Nephron progenitor cell (in vitro differentiated cells): ENCODE results near the gene ATP6AP1.

ENCODE experiments used
- DNase-seq: peaks from one replicate; pipeline ENCODE4 v3.0.0; 2021
- H3K27ac Mint-ChIP-seq: 2 replicates; pipeline ENCODE4 v1.8.0; 2021; ENCODE audit warnings: mild to moderate bottlenecking, moderate library complexity, mixed read lengths
- H3K27me3 Mint-ChIP-seq: 2 replicates; pipeline ENCODE4 v1.8.0; 2021; ENCODE audit warnings: mild to moderate bottlenecking, low read depth, mixed read lengths; ENCODE audit not compliant: poor library complexity
- H3K36me3 Mint-ChIP-seq: 2 replicates; pipeline ENCODE4 v1.8.0; 2021; ENCODE audit warnings: low read depth, mixed read lengths
- H3K4me1 Mint-ChIP-seq: 2 replicates; pipeline ENCODE4 v1.8.0; 2021; ENCODE audit warnings: mixed read lengths
- H3K4me3 Mint-ChIP-seq: 2 replicates; pipeline ENCODE4 v1.8.0; 2021; ENCODE audit warnings: mild to moderate bottlenecking, moderate library complexity, mixed read lengths
- H3K9me3 Mint-ChIP-seq: 2 replicates; pipeline ENCODE4 v1.8.0; 2021; ENCODE audit warnings: mild to moderate bottlenecking, moderate library complexity, mixed read lengths
- CTCF ChIP-seq: fragments of 200-600 bp; sonication (generic); IDR thresholded peaks from 2 replicates; pipeline ENCODE4 v1.5.0; 2021; ENCODE audit warnings: antibody characterized with exemption

Gene ATP6AP1

GRCh38 chrX:154401045-154401799 lies 27.3 kb upstream of the ATP6AP1 start:
- DNase-seq: no peak
- peaks cover 68% of the 10 kb centered on the region for H3K9me3 Mint-ChIP-seq
- peak overlapping the region; percentile 90 for H3K27ac Mint-ChIP-seq
- peaks cover 19% of the 10 kb centered on the region for H3K4me1 Mint-ChIP-seq
- H3K4me3 Mint-ChIP-seq: peak overlapping the region; percentile 98
- TF ChIP-seq CTCF: no peak
- H3K36me3 Mint-ChIP-seq: peaks cover 27% of the 10 kb centered on the region
- peaks cover 7% of the 10 kb centered on the region for H3K27me3 Mint-ChIP-seq

GRCh38 chrX:154401918-154402621 lies 26.4 kb upstream of the ATP6AP1 start:
- no peak for DNase-seq
- no peak for TF ChIP-seq CTCF
- Mint-ChIP-seq H3K4me3 (no peak overlapping the region), H3K9me3 (peaks cover 69% of the 10 kb centered on the region), H3K36me3 (peaks cover 27% of the 10 kb centered on the region), H3K4me1 (peaks cover 19% of the 10 kb centered on the region), H3K27me3 (peaks cover 7% of the 10 kb centered on the region), H3K27ac (peak overlapping the region; percentile 81)

GRCh38 chrX:154402622-154403127 lies 25.8 kb upstream of the ATP6AP1 start:
- no peak for TF ChIP-seq CTCF
- Mint-ChIP-seq H3K4me3 (no peak overlapping the region), H3K27ac (peak overlapping the region; percentile 81), H3K9me3 (peaks cover 68% of the 10 kb centered on the region), H3K36me3 (peaks cover 27% of the 10 kb centered on the region), H3K4me1 (peaks cover 19% of the 10 kb centered on the region), H3K27me3 (peaks cover 7% of the 10 kb centered on the region)
- DNase-seq: no peak

GRCh38 chrX:154403192-154403591 lies 25.3 kb upstream of the ATP6AP1 start:
- peak overlapping the region; percentile 45 for H3K27ac Mint-ChIP-seq

GRCh38 chrX:154403858-154404257 lies 24.6 kb upstream of the ATP6AP1 start:
- H3K9me3 Mint-ChIP-seq: peaks cover 66% of the 10 kb centered on the region
- H3K4me3 Mint-ChIP-seq: no peak overlapping the region

More at GRCh38 chrX:154403192-154403591, 25.3 kb upstream of the ATP6AP1 start:
- no peak for DNase-seq
- Mint-ChIP-seq H3K4me3 (no peak overlapping the region), H3K36me3 (peaks cover 27% of the 10 kb centered on the region), H3K9me3 (peaks cover 66% of the 10 kb centered on the region), H3K27me3 (peaks cover 3% of the 10 kb centered on the region), H3K4me1 (peaks cover 19% of the 10 kb centered on the region)
- TF ChIP-seq CTCF: no peak

More at GRCh38 chrX:154403858-154404257, 24.6 kb upstream of the ATP6AP1 start:
- DNase-seq: no peak
- H3K27ac Mint-ChIP-seq: no peak overlapping the region
- H3K4me1 Mint-ChIP-seq: peaks cover 22% of the 10 kb centered on the region
- peaks cover 29% of the 10 kb centered on the region for H3K36me3 Mint-ChIP-seq
- TF ChIP-seq CTCF: no peak
- no peaks in the 10 kb centered on the region for H3K27me3 Mint-ChIP-seq
